ENCODE measurements around the gene KDM2A. TPM values are rescaled to one million over a fixed set of nuclear protein-coding genes. Genes with fewer than 3 reads are reported as not detected.
A peak's percentile ranks its signal among the peaks of the same experiment; 100 is the strongest.

KDM2A gene
- total RNA-seq, 2 donors from 2014 or later: 151 to 178 TPM

DNA sequence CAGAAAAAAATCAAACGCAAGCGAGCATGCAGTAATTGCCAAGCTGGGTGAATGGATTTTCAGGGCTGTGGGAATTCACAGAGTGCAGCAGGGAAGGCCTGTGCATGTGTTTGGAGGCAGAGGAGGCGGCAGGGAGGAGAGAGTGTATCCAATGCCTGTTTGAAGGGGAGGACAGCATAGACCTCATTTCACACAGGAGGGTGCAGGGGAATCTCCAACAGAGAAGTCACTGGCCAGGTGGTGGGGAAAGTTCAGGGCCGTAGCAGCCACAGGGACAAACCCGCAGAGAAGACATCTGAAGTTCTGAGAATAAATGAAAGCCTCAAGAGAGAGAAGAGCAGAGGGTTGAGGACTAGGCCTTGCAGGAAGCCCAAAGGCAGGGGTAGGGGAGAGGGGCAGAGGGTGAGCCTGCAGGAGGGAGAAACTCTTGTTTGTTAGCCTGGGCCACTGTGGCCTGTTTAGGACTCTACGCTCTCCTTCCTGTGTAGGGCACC is 19.2 kb upstream of the KDM2A start:
- peak overlapping the region in 1 of 2 donors; percentile 24 for H3K27ac Mint-ChIP-seq
- no peak for DNase-seq (ENCODE audit: low spot score)
- no peak overlapping the region for H3K4me3 Mint-ChIP-seq
- H3K36me3 Mint-ChIP-seq: no peaks in the 10 kb centered on the region
- H3K4me1 Mint-ChIP-seq (ENCODE audit: low read depth in 2 of 2): peaks cover 12 to 13% of the 10 kb centered on the region in 2 donors
- no peaks in the 10 kb centered on the region for H3K27me3 Mint-ChIP-seq
- H3K9me3 Mint-ChIP-seq: no peaks in the 10 kb centered on the region
- ATAC-seq: peak in 1 of 2 donors; percentile 40

DNA sequence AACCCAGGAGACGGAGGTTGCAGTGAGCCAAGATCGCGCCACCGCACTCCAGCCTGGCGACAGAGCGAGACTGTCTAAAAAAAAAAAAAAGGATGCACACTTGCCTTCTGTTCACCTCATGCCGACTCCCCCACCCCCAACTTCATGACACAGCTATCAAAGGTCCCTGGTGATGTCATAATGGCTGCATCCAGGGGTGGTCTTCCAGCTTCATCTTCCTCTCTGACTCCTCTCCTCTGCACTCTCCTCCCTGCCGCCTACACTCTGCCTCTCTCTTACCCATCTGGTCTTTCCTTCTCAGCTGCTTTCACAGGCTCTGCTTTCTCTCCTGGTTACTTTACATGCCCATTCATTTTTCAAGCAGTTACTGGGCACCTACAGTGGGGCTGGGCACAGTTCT is 16.4 kb upstream of the KDM2A start:
- ATAC-seq: no peak
- no peaks in the 10 kb centered on the region for H3K27me3 Mint-ChIP-seq
- peaks cover 12 to 13% of the 10 kb centered on the region in 2 donors for H3K4me1 Mint-ChIP-seq (ENCODE audit: low read depth in 2 of 2)
- H3K9me3 Mint-ChIP-seq: no peaks in the 10 kb centered on the region
- H3K27ac Mint-ChIP-seq: no peak overlapping the region
- H3K36me3 Mint-ChIP-seq: no peaks in the 10 kb centered on the region
- H3K4me3 Mint-ChIP-seq: no peak overlapping the region
- DNase-seq (ENCODE audit: low spot score): no peak

DNA sequence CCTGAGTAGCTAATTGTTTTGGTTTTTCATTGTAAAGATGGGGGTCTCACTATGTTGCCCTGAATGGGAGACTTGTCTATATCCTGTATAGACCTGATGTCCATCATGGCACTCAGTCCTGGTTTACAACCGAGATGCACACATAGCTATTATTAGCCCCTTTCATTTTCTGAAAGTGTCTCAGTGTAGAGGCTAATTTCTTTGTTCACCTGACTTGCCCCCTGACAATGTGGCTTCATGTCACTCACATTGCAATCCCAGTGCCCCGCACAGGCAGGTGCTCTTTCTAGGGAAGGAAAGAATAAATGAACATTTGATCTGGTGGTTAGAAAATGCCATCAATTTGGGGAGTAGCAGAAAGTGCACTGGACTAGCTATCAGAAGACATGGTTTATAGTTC is 13.1 kb upstream of the KDM2A start:
- peaks cover 5% of the 10 kb centered on the region in 2 donors for H3K4me1 Mint-ChIP-seq (ENCODE audit: low read depth in 2 of 2)
- ATAC-seq: no peak
- no peak overlapping the region for H3K27ac Mint-ChIP-seq
- no peaks in the 10 kb centered on the region for H3K9me3 Mint-ChIP-seq
- no peak for DNase-seq (ENCODE audit: low spot score)
- H3K4me3 Mint-ChIP-seq: no peak overlapping the region
- no peaks in the 10 kb centered on the region for H3K36me3 Mint-ChIP-seq
- no peaks in the 10 kb centered on the region for H3K27me3 Mint-ChIP-seq

DNA sequence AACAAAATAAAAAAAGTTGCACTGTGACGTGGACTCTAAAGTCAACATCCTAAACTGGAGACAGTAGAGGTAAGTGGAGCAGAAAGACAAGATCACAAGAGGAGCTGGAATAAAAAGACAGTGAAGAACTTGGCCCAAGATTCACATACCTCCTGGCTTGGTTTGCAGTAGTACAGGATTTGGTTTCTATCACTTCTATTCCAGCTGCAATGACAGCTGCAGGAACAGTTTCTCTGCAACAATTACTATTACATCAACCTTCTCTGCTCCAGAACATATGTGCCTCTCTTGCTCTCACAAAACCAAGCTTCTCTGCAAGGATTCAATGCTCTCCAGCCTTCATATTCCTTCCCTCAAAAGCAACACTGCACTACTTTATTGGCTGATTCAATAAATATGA is 7.8 kb upstream of the KDM2A start:
- Mint-ChIP-seq H3K27me3 (no peaks in the 10 kb centered on the region), H3K36me3 (no peaks in the 10 kb centered on the region), H3K4me3 (no peak overlapping the region), H3K4me1 (ENCODE audit: low read depth in 2 of 2) (peaks cover 6 to 9% of the 10 kb centered on the region in 2 donors), H3K9me3 (no peaks in the 10 kb centered on the region), H3K27ac (no peak overlapping the region)
- ATAC-seq: no peak
- DNase-seq (ENCODE audit: low spot score): no peak

DNA sequence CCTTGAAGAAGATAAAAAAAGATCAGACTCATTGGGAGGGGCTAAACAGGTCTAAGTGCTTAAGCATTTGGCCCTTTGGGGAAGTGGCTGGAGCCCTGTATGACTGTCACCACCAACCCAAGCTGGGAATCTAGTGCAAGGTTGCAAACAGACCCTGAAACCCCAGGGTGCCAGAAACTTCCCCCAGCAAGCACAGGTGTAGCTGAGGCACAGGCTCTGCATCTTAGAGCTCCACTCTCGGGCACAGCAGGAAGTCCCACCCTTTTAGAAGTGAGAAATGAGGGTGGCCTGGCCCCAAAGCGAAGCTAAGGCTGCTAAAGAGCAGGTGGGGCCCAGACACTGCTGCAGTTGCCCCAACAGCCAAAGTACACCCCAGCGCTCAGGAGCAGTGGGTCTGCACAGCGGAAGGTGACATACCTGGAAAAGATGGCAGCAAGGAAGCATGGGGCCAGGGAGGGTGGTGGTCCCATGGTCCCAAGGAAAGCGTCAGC is 5.8 kb upstream of the KDM2A start:
- Mint-ChIP-seq H3K4me3 (no peak overlapping the region), H3K4me1 (ENCODE audit: low read depth in 2 of 2) (peaks cover 6 to 9% of the 10 kb centered on the region in 2 donors), H3K27me3 (no peaks in the 10 kb centered on the region), H3K9me3 (no peaks in the 10 kb centered on the region), H3K36me3 (no peaks in the 10 kb centered on the region), H3K27ac (peak overlapping the region; percentile 71 to 81)
- ATAC-seq: no peak
- no peak for DNase-seq (ENCODE audit: low spot score)

DNA sequence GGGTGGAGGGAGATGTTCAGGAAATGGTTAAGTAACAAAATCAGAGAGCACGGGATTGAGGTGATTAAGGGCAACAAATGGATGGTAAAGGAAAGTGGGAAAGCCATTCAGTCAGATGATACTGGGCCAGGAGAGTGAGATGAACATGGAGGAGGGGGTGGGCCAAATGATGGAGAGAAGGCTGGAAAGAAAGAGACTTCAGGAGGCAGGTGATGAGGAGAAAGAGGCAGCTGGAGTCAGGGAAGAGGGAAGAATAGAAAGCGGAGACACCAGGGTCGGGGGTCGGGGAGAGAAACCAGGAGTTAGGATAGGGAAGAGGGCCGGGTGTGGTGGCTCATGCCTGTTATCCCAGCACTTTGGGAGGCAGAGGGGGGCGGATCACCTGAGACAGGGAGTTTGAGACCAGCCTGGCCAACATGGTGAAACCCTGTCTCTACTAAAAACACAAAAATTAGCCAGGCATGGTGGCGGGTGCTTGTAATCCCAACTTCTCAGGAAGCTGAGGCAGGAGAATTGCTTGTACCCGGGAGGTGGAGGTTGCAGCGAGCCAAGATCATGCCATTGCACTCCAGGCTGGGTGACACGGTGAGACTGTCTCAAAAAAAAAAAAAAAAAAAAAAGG is 4.7 kb upstream of the KDM2A start:
- Mint-ChIP-seq H3K36me3 (no peaks in the 10 kb centered on the region), H3K9me3 (no peaks in the 10 kb centered on the region), H3K4me1 (ENCODE audit: low read depth in 2 of 2) (peaks cover 6 to 9% of the 10 kb centered on the region in 2 donors), H3K27ac (no peak overlapping the region), H3K27me3 (no peaks in the 10 kb centered on the region), H3K4me3 (no peak overlapping the region)
- DNase-seq (ENCODE audit: low spot score) (no peak), ATAC-seq (no peak)

DNA sequence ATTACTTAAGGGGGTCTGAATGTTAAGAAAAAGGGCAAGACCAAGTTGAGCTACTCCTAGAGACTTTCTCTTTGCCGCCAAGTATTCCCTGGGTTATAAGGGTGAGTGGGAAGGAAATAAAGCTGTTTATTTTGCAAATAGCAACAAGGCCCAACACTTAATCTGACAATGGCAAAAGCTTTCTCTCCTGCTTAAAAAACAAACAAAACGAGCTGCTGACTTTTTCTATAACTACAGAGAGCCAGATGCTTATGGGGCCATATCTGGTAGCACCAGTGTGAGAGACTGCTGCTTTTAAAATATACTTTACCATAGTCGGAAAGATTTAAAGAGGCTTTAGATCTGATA is 2.3 kb upstream of the KDM2A start:
- H3K9me3 Mint-ChIP-seq: no peaks in the 10 kb centered on the region
- H3K27ac Mint-ChIP-seq: peak overlapping the region in 1 of 2 donors; percentile 56
- peaks cover 12% of the 10 kb centered on the region for H3K36me3 Mint-ChIP-seq
- peak overlapping the region; percentile 73 for H3K4me3 Mint-ChIP-seq
- no peak for ATAC-seq
- peaks cover 23 to 24% of the 10 kb centered on the region in 2 donors for H3K4me1 Mint-ChIP-seq (ENCODE audit: low read depth in 2 of 2)
- H3K27me3 Mint-ChIP-seq: no peaks in the 10 kb centered on the region
- DNase-seq (ENCODE audit: low spot score): no peak

DNA sequence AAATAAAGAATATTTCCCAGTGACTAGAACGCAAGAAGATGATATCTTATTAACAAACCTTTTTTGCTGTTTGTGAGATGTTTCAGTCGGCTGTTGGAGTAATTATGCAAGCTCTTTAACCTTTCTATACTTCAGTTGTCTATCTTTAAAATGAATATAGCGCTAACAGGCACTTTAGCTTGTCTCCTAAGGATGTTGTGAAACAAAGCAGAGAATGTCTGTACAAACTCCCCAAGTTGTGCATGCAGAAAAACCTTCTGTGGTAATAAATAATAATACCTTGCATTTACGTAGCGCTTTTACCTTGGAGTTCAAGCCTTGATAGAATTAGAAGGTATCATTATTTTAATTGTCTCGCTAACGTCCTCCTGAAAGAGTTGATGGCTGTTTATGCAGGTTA is 1.9 kb upstream of the KDM2A start:
- Mint-ChIP-seq H3K4me3 (peak overlapping the region; percentile 73), H3K9me3 (no peaks in the 10 kb centered on the region), H3K36me3 (peaks cover 12% of the 10 kb centered on the region), H3K27ac (peak overlapping the region; percentile 56 to 60), H3K4me1 (ENCODE audit: low read depth in 2 of 2) (peaks cover 25 to 27% of the 10 kb centered on the region in 2 donors), H3K27me3 (no peaks in the 10 kb centered on the region)
- ATAC-seq (no peak), DNase-seq (ENCODE audit: low spot score) (no peak)

DNA sequence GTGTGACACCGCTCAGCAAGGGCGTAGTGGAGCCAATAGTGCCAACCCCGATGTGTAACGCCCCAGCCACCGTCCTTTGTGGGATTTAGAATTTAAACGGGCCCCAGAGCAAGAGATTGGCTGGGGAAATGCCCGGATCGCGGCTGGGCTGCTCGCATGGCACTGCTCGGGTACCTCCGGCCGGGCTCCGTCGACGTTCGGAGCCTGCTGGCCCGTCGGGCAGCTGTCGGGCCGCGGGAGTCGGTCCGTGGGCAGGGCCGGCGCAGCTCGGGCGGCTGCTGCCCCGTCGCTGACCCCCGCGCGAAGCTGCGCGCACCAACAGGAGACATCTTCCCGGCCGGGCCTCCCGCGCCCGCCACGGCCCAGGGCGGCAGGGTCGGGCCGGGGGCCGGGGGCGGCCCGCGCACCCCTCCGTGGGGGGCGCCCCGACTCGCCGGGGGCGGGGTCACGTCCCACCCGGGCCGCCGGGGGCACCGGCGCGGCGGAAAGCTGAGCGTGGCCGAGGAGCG is 1.3 kb upstream of the KDM2A start:
- peak; percentile 1 to 6 for ATAC-seq
- H3K27ac Mint-ChIP-seq: peak overlapping the region; percentile 56 to 60
- H3K27me3 Mint-ChIP-seq: no peaks in the 10 kb centered on the region
- DNase-seq (ENCODE audit: low spot score): peak; percentile 65
- H3K4me3 Mint-ChIP-seq: peak overlapping the region; percentile 73
- peaks cover 12% of the 10 kb centered on the region for H3K36me3 Mint-ChIP-seq
- H3K4me1 Mint-ChIP-seq (ENCODE audit: low read depth in 2 of 2): peaks cover 25 to 27% of the 10 kb centered on the region in 2 donors
- no peaks in the 10 kb centered on the region for H3K9me3 Mint-ChIP-seq

DNA sequence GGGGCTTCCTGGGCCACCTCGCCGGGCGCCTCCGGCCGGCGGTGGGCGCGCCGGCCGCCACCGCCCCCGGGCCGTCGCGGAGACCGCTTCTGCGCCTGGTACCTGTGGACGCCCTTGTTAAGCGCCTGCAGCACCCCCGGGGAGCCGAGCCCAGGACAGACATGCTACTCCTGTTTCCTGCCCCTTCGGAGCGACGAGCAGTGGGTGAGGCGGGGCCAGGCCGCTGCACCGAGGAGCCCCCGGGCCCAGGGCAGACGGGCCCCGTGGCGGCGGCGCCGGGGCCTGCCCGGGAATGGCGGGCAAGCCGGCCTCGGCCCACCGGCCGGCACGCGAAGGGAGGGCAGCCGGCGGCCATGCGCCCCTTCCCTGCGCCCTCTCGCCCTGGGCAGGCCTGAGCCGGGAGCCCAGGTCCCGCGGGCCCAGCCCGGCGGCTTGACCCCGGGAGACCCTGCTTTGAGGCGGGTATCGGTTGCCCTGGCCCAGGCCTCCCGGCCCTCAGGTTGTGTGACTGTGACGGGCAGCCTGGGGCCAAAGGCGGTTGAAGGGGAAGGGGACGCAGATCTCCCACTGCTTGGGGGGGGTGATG is 789 bp upstream of the KDM2A start:
- Mint-ChIP-seq H3K4me3 (peak overlapping the region; percentile 79), H3K4me1 (ENCODE audit: low read depth in 2 of 2) (peaks cover 20 to 25% of the 10 kb centered on the region in 2 donors), H3K36me3 (peaks cover 12% of the 10 kb centered on the region), H3K27me3 (no peaks in the 10 kb centered on the region), H3K27ac (peak overlapping the region in 1 of 2 donors; percentile 76), H3K9me3 (no peaks in the 10 kb centered on the region)
- peak; percentile 13 to 34 for ATAC-seq
- peak; percentile 69 for DNase-seq (ENCODE audit: low spot score)

DNA sequence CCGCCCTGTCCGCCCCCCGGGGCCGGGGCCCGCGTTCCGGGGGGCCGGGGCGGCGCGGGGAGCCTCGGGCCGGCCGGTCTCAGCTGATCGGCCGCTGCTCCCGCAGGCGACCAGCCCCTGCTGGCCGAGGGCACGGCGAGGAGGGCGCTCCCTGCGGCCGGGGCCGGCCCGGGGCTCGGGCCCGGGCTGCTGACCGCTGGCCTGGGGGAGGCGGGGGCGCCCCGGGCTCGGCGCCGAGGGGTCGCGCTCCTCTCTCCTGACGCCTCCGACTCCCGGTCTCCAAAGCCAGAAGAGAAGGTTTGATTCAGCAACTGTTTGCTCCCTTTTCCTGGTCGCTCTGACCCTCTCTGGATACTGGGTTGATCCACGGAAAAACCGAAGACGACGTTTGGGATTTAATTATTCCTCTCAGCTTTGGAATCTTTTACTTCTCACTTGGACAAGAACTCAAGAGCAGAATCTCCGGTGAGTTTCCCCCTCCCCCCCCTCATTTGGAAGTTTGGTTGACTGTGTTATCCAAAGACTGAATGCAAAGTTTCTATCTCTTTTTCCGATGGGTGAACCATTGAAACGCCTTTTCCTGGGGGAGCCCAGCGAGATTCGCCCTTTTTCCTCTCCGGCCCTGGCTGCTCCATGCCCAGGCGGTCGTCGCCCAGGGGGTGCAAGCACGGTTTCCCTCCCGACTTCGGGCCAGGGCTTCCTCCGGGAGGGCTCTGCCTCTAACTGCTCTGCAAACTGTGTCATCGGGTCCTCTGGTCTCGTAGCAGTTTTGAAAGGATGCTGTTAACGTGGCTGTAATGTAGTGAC is 725 bp downstream of the KDM2A start:
- H3K9me3 Mint-ChIP-seq: no peaks in the 10 kb centered on the region
- H3K4me3 Mint-ChIP-seq: peak overlapping the region; percentile 95
- peak overlapping the region; percentile 76 to 93 for H3K27ac Mint-ChIP-seq
- DNase-seq (ENCODE audit: low spot score) (no peak), ATAC-seq (peak in 1 of 2 donors; percentile 2)
- H3K36me3 Mint-ChIP-seq: peaks cover 12% of the 10 kb centered on the region
- H3K27me3 Mint-ChIP-seq: no peaks in the 10 kb centered on the region
- H3K4me1 Mint-ChIP-seq (ENCODE audit: low read depth in 2 of 2): peaks cover 15 to 21% of the 10 kb centered on the region in 2 donors

DNA sequence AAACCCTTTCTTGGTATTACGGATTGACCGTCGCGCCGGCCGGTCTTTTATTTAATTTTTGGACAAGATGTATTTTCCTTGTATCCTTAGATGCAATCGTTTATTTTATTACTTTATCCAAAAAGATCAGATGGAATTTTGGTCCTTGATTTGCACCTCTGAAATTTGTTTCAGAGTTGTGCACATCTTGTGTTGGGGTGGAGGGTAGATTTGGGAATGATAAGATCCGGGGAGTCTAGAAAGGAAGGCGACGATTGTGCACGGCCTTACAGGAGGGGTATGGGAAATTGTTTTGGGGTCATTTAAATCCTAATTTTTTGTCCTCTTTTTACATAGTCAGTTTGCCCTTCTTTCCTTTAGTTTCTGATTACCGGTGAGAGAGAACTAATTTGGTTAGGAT is 1.4 kb downstream of the KDM2A start:
- H3K36me3 Mint-ChIP-seq: peaks cover 12% of the 10 kb centered on the region
- H3K27ac Mint-ChIP-seq: peak overlapping the region; percentile 76 to 93
- peak overlapping the region; percentile 95 for H3K4me3 Mint-ChIP-seq
- no peaks in the 10 kb centered on the region for H3K27me3 Mint-ChIP-seq
- no peak for DNase-seq (ENCODE audit: low spot score)
- H3K9me3 Mint-ChIP-seq: no peaks in the 10 kb centered on the region
- peaks cover 15 to 21% of the 10 kb centered on the region in 2 donors for H3K4me1 Mint-ChIP-seq (ENCODE audit: low read depth in 2 of 2)
- ATAC-seq: no peak

DNA sequence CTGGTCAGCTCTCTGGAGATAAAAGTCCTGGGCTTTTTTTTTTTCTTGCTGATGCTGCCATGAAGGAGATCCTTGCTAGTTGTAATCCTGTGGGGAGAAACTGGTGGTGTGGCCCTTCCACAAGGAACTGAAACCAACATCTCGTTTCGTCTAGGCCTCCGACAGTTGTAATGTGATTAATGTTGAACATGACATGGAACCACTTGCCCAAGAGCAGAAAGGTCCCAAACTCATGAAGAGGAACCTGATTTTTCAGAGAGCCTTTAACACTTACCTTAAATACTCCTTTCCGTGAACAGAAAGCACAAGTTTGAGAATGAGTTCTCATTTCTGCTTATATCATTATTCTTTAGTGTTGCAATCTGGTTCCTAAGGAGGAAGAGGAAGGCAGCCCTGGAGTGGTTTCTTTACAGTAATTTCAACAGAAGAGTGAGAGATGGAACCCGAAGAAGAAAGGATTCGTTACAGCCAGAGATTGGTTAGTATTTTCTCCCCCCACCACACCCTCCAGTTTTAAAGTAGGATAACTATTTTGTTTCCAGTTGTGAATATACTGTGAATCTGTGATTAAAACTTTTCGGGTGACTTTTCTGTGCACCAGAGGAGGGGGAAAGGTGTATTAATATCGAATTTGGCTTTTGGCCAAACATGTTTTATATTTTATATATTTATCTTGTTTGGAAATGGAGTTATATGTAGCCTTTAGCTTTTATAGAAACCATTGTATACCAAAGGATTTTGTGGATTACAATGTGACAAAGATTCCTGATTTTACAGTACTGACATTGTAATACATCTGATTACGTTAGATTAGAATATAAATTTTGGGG is 2.0 kb downstream of the KDM2A start:
- peak overlapping the region; percentile 95 for H3K4me3 Mint-ChIP-seq
- no peaks in the 10 kb centered on the region for H3K9me3 Mint-ChIP-seq
- H3K36me3 Mint-ChIP-seq: peaks cover 12% of the 10 kb centered on the region
- H3K27ac Mint-ChIP-seq: peak overlapping the region; percentile 76 to 93
- DNase-seq (ENCODE audit: low spot score): no peak
- H3K27me3 Mint-ChIP-seq: no peaks in the 10 kb centered on the region
- peaks cover 15 to 21% of the 10 kb centered on the region in 2 donors for H3K4me1 Mint-ChIP-seq (ENCODE audit: low read depth in 2 of 2)
- no peak for ATAC-seq

Data from natural killer cell treated with Interleukin-12 subunit alpha and Interleukin-12 subunit beta and Interleukin-15 and Interleukin-18, amount 100 ng/mL, for 72 hours (primary cell).